Adrenal gland (tissue), 12 donors: ENCODE measurements around the gene SNX11. TPM values are rescaled to one million over a fixed set of nuclear protein-coding genes. Genes with fewer than 3 reads are reported as not detected.
A peak's percentile ranks its signal among the peaks of the same experiment; 100 is the strongest.
"Not testable (repeated sequence)": the region's sequence is repeated elsewhere in the genome, so short reads cannot be mapped to it uniquely, and the experiment has no call there.

ENCODE experiments used
- DNase-seq, 7 donors: peaks; one replicate each; pipeline ENCODE4 v3.0.0-alpha.2; 2019 to 2020
- H3K27ac ChIP-seq, 5 donors: fragments of 200-600 bp; sonication (generic) in 4 of 5; 1 replicate in 3 of 5; 2 replicates in 2 of 5; pipeline versions ENCODE4 v1.5.1 to v1.8.0; 2016 to 2020; ENCODE audit warnings: mild to moderate bottlenecking in 1 of 5
- H3K27me3 ChIP-seq: fragments of 200-600 bp; 2 replicates; pipeline ENCODE4 v1.8.0; 2021
- H3K36me3 ChIP-seq, 2 donors: fragments of 200-600 bp; replicated peaks in 1 of 2; 1 replicate in 1 of 2; 2 replicates in 1 of 2; pipeline versions ENCODE4 v1.5.1 to v1.8.0; 2018 to 2022
- H3K4me1 ChIP-seq, 2 donors: fragments of 200-600 bp; replicated peaks in 1 of 2; 1 replicate in 1 of 2; 2 replicates in 1 of 2; pipeline versions ENCODE4 v1.5.1 to v1.8.0; 2018 to 2021
- H3K4me3 ChIP-seq, 4 donors: fragments of 200-600 bp; sonication (generic) in 3 of 4; one replicate each; pipeline ENCODE4 v1.5.1; 2016 to 2018
- H3K9me3 ChIP-seq, 3 donors: fragments of 200-600 bp; sonication (generic) in 1 of 3; replicated peaks in 1 of 3; 1 replicate in 2 of 3; 2 replicates in 1 of 3; pipeline versions ENCODE4 v1.5.1 to v1.8.0; 2016 to 2021
- CTCF ChIP-seq, 6 experiments: fragments of 450-650 bp in 4 of 6; fragments of 200-600 bp in 2 of 6; sonication (generic) in 1 of 6; IDR thresholded peaks; 1 replicate in 5 of 6; 2 replicates in 1 of 6; pipeline versions ENCODE4 v1.5.1 to v1.8.0; 2016 to 2021; ENCODE audit warnings: antibody characterized with exemption in 6 of 6, mild to moderate bottlenecking in 2 of 6, moderate library complexity in 1 of 6
- POLR2A ChIP-seq, 2 donors: fragments of 450-650 bp; IDR thresholded peaks; one replicate each; pipeline ENCODE4 v1.6.1; 2017; ENCODE audit warnings: antibody characterized with exemption in 2 of 2, mild to moderate bottlenecking in 2 of 2, moderate library complexity in 1 of 2
- WGBS, 4 donors: extraction: QIAGEN DNeasy Blood & Tissue Kit in 2 of 4; methylation state at CpG; one replicate each; pipeline versions ENCODE4 v1.1.5 to v1.1.7; 2013 to 2017; 5-methylcytosine and 5-hydroxymethylcytosine counted together
- intact Hi-C, 2 donors: fragments of 100-400 bp; cut with DNase I; formaldehyde crosslinking; loops; one replicate each; pipeline versions ENCODE4 v1.14.1 to v1.15.0; 2022 to 2023
- polyA plus RNA-seq, 3 donors: library from polyadenylated mRNA; stranded (reverse); fragments of 200-250 nt in 2 of 3; fragments of 350-450 nt in 1 of 3; fragmentation: Illumina TruSeq in 1 of 3; extraction: RNeasy Lipid Tissue Mini Kit (QIAGEN cat#74804) in 1 of 3; gene quantifications; one replicate each; pipeline ENCODE4 v1.2.3, GENCODE V29; 2013 to 2014
- total RNA-seq, 9 donors: library from RNA; depleted of rRNA in 4 of 9; stranded (reverse); fragments of >200 nt in 4 of 9; fragments of 120-200 nt in 1 of 9; fragmentation: NEBNext Ultra II Directional in 1 of 9; extraction: Animal tissue kit (Norgen Biotek cat#: 25700) in 1 of 9; gene quantifications; one replicate each; pipeline versions ENCODE4 v1.1.0 to v1.2.4, GENCODE V29; 2013 to 2023
- donor health status: healthy with polysubstance abuse.
- donor health status: Bipolar disorder and iron deficiency.
- donor health status: DM: yes; HTN: yes; CAD: no.
- donor health status: DM: no; HTN: no; CAD: no.
- donor health status: DM: no; HTN: no; CAD: no.
- donor health status: DM: yes; HTN: yes; CAD: no.

Gene SNX11
- total and polyA plus RNA-seq, 12 donors: 6.7 to 29.9 (median 15.2) TPM

GRCh38 chr17:48074322-48075081 lies 33.1 kb upstream of the SNX11 start:
- intact Hi-C loops: loop anchor here (5.0 kb wide), 2 partner anchors 47 to 53 kb away; no protein-coding TSS in a partner anchor
- DNase-seq: peak; percentile 81 to 96 (median 86)
- H3K4me1 ChIP-seq: peaks cover 0 to 7% of the 10 kb centered on the region in 2 donors
- no peak overlapping the region for H3K4me3 ChIP-seq
- peak overlapping the region in 2 of 5 donors; percentile 35 to 89 for H3K27ac ChIP-seq
- no peaks in the 10 kb centered on the region for H3K27me3 ChIP-seq
- H3K9me3 ChIP-seq: no peaks in the 10 kb centered on the region
- WGBS, 4 donors: 70 to 77% (median 71%) methylated on average over 7 of the region's 7 CpGs
- peaks cover 0 to 17% of the 10 kb centered on the region in 2 donors for H3K36me3 ChIP-seq
- TF ChIP-seq POLR2A (IDR thresholded peaks at IDR 0.05) (no peak), CTCF (IDR thresholded peaks at IDR 0.05) (peak; percentile 77 to 95 (median 92))

- not testable (repeated sequence) for DNase-seq
- 88 to 92% (median 90%) methylated on average over 10 of the region's 10 CpGs for WGBS, 4 donors
Measured at GRCh38 chr17:48077152-48077551, 30.4 kb upstream of the SNX11 start.

GRCh38 chr17:48081858-48082257 lies 25.7 kb upstream of the SNX11 start:
- Histone ChIP-seq H3K27me3 (no peaks in the 10 kb centered on the region), H3K9me3 (no peaks in the 10 kb centered on the region), H3K36me3 (no peaks in the 10 kb centered on the region), H3K4me1 (peaks cover 7 to 15% of the 10 kb centered on the region in 2 donors), H3K27ac (no peak overlapping the region), H3K4me3 (no peak overlapping the region)
- 81 to 87% (median 84%) methylated on average over 5 of the region's 5 CpGs for WGBS, 4 donors
- TF ChIP-seq CTCF (IDR thresholded peaks at IDR 0.05) (no peak), POLR2A (IDR thresholded peaks at IDR 0.05) (no peak)
- no peak for DNase-seq
- intact Hi-C loops: loop anchor here in 1 of 2 donors (5.0 kb wide), 1 partner anchor 45 kb away; no protein-coding TSS in a partner anchor

More at GRCh38 chr17:48077152-48077551, 30.4 kb upstream of the SNX11 start:
- intact Hi-C loops: loop anchor here (5.0 kb wide), 2 partner anchors 50 kb away; no protein-coding TSS in a partner anchor
- peaks cover 0 to 15% of the 10 kb centered on the region in 2 donors for H3K36me3 ChIP-seq
- H3K9me3 ChIP-seq, H3K4me1 ChIP-seq, H3K27ac ChIP-seq, H3K4me3 ChIP-seq, H3K27me3 ChIP-seq: not testable (repeated sequence)

- no peak overlapping the region for H3K4me3 ChIP-seq
- WGBS, 4 donors: 49 to 52% (median 51%) methylated on average over 2 of the region's 2 CpGs
Measured at GRCh38 chr17:48084932-48085331, 22.6 kb upstream of the SNX11 start.

More at GRCh38 chr17:48084932-48085331, 22.6 kb upstream of the SNX11 start:
- no peak overlapping the region for H3K27ac ChIP-seq
- H3K4me1 ChIP-seq: peaks cover 7 to 15% of the 10 kb centered on the region in 2 donors
- H3K36me3 ChIP-seq: no peaks in the 10 kb centered on the region
- no peak for TF ChIP-seq CTCF (IDR thresholded peaks at IDR 0.05)
- TF ChIP-seq POLR2A (IDR thresholded peaks at IDR 0.05): no peak
- intact Hi-C loops: loop anchor here in 1 of 2 donors (5.0 kb wide), 1 partner anchor 42 kb away; no protein-coding TSS in a partner anchor
- no peak for DNase-seq
- H3K27me3 ChIP-seq: no peaks in the 10 kb centered on the region
- no peaks in the 10 kb centered on the region for H3K9me3 ChIP-seq
